Loucy (cell line): ENCODE data around the gene ALAS1.

Experiments
- H2AFZ ChIP-seq: fragments of 200-600 bp; sonication (generic); 2 replicates; pipeline ENCODE4 v1.6.0; 2016; ENCODE audit warnings: antibody characterized with exemption, mild to moderate bottlenecking, low read length, moderate library complexity
- H3F3A ChIP-seq: fragments of 200-600 bp; 2 replicates; pipeline ENCODE4 v1.6.0; 2016; ENCODE audit warnings: antibody characterized with exemption, low read depth, mild to moderate bottlenecking
- H3K27me3 ChIP-seq: fragments of 200-600 bp; sonication (generic); 2 replicates; pipeline ENCODE4 v1.6.1; 2014; ENCODE audit warnings: low read length, mild to moderate bottlenecking; ENCODE audit not compliant: insufficient read depth, poor library complexity, severe bottlenecking
- H3K36me3 ChIP-seq: fragments of 200-600 bp; sonication (generic); 2 replicates; pipeline ENCODE4 v1.6.1; 2016; ENCODE audit warnings: low read length; ENCODE audit not compliant: insufficient read depth
- H3K4me1 ChIP-seq: fragments of 200-600 bp; sonication (generic); 2 replicates; pipeline ENCODE4 v1.5.1; 2014; ENCODE audit warnings: low read length, mild to moderate bottlenecking; ENCODE audit not compliant: insufficient read depth, poor library complexity, severe bottlenecking
- H3K4me2 ChIP-seq: fragments of 200-600 bp; sonication (generic); 2 replicates; pipeline ENCODE4 v1.6.0; 2014; ENCODE audit warnings: antibody characterized with exemption, low read length, low read depth, mild to moderate bottlenecking; ENCODE audit not compliant: poor library complexity, severe bottlenecking
- H3K4me3 ChIP-seq: fragments of 200-600 bp; sonication (generic); 2 replicates; pipeline ENCODE4 v1.5.1; 2014; ENCODE audit warnings: low read length, mild to moderate bottlenecking, mixed read lengths; ENCODE audit not compliant: poor library complexity, severe bottlenecking
- H3K79me2 ChIP-seq: fragments of 200-600 bp; sonication (generic); 2 replicates; pipeline ENCODE4 v1.6.1; 2014; ENCODE audit warnings: low read length; ENCODE audit not compliant: insufficient read depth
- H3K9ac ChIP-seq: fragments of 200-600 bp; sonication (generic); 2 replicates; pipeline ENCODE4 v1.6.0; 2014; ENCODE audit warnings: mild to moderate bottlenecking, low read depth, low read length, moderate library complexity; ENCODE audit not compliant: poor library complexity, severe bottlenecking
- H3K9me2 ChIP-seq: fragments of 200-600 bp; sonication (generic); replicated peaks from 2 replicates; pipeline ENCODE4 v1.6.1; 2016; ENCODE audit warnings: low read depth, low read length, mixed read lengths
- H3K9me3 ChIP-seq: fragments of 200-600 bp; sonication (generic); 2 replicates; pipeline ENCODE4 v1.6.1; 2014; ENCODE audit warnings: mild to moderate bottlenecking, antibody characterized with exemption, low read length, low read depth; ENCODE audit not compliant: insufficient read depth
- H4K20me1 ChIP-seq: fragments of 200-600 bp; sonication (generic); 2 replicates; pipeline ENCODE4 v1.6.0; 2014; ENCODE audit warnings: antibody characterized with exemption, low read length, mild to moderate bottlenecking; ENCODE audit not compliant: insufficient read depth, poor library complexity, severe bottlenecking
- CTCF ChIP-seq: fragments of 200-600 bp; sonication (generic); conservative IDR thresholded peaks from 2 replicates; pipeline ENCODE4 v1.5.1; 2014; ENCODE audit warnings: mild to moderate bottlenecking, antibody characterized with exemption, low read length
- EZH2phosphoT487 ChIP-seq: fragments of 200-600 bp; IDR thresholded peaks from 2 replicates; pipeline ENCODE4 v1.6.1; 2018; ENCODE audit warnings: antibody characterized with exemption, mild to moderate bottlenecking, moderate library complexity, borderline replicate concordance

The ALAS1 gene

GRCh38 chr3:52208556-52208955 is 10.6 kb downstream of the ALAS1 start:
- no peaks in the 10 kb centered on the region for H3K27me3 ChIP-seq
- H3K4me2 ChIP-seq, result no peak overlapping the region
- H4K20me1 ChIP-seq, result no peaks in the 10 kb centered on the region
- no peak overlapping the region for H3K4me3 ChIP-seq
- H3F3A ChIP-seq, result no peaks in the 10 kb centered on the region
- no peak overlapping the region for H2AFZ ChIP-seq
- peaks cover 94% of the 10 kb centered on the region for H3K36me3 ChIP-seq
- H3K9ac ChIP-seq, result no peak overlapping the region
- H3K79me2 ChIP-seq, result peaks cover 17% of the 10 kb centered on the region; the same call in 1 of the 2 replicates
- H3K4me1 ChIP-seq, result no peaks in the 10 kb centered on the region
- no peaks in the 10 kb centered on the region for H3K9me2 ChIP-seq
- no peaks in the 10 kb centered on the region for H3K9me3 ChIP-seq
- TF ChIP-seq EZH2phosphoT487 (no peak), CTCF (no peak)

- H3K79me2 ChIP-seq, result peaks cover 10% of the 10 kb centered on the region; the same call in 1 of the 2 replicates
- H3K27me3 ChIP-seq, result no peaks in the 10 kb centered on the region
- no peaks in the 10 kb centered on the region for H3F3A ChIP-seq
- no peak overlapping the region for H3K9ac ChIP-seq
- no peaks in the 10 kb centered on the region for H3K4me1 ChIP-seq
- H3K4me2 ChIP-seq, result no peak overlapping the region
- no peak for TF ChIP-seq EZH2phosphoT487
- H4K20me1 ChIP-seq, result no peaks in the 10 kb centered on the region
- no peak overlapping the region for H2AFZ ChIP-seq
- no peaks in the 10 kb centered on the region for H3K9me3 ChIP-seq
- no peak overlapping the region for H3K4me3 ChIP-seq
- H3K9me2 ChIP-seq, result no peaks in the 10 kb centered on the region
- H3K36me3 ChIP-seq, result peaks cover 94% of the 10 kb centered on the region
Measured at GRCh38 chr3:52210037-52210436, 12.1 kb downstream of the ALAS1 start.

GRCh38 chr3:52210550-52211046 is 12.6 kb downstream of the ALAS1 start:
- no peak overlapping the region for H3K9ac ChIP-seq
- peaks cover 94% of the 10 kb centered on the region for H3K36me3 ChIP-seq

More at GRCh38 chr3:52210550-52211046, 12.6 kb downstream of the ALAS1 start:
- H3K4me2 ChIP-seq, result no peak overlapping the region
- H3F3A ChIP-seq, result no peaks in the 10 kb centered on the region
- no peaks in the 10 kb centered on the region for H3K9me2 ChIP-seq
- no peak overlapping the region for H3K4me3 ChIP-seq
- no peaks in the 10 kb centered on the region for H3K27me3 ChIP-seq
- no peaks in the 10 kb centered on the region for H3K4me1 ChIP-seq
- no peak for TF ChIP-seq EZH2phosphoT487
- no peak for TF ChIP-seq CTCF
- H3K9me3 ChIP-seq, result no peaks in the 10 kb centered on the region
- no peak overlapping the region for H2AFZ ChIP-seq
- peaks cover 10% of the 10 kb centered on the region; the same call in 1 of the 2 replicates for H3K79me2 ChIP-seq
- no peaks in the 10 kb centered on the region for H4K20me1 ChIP-seq
